Body of pancreas (tissue), 4 donors: ENCODE measurements around the gene ZMYND11. TPM values are rescaled to one million over a fixed set of nuclear protein-coding genes. Genes with fewer than 3 reads are reported as not detected.

Experiments
- ATAC-seq: fragments of 150-250 bp; one replicate; pipeline ENCODE4 v1.9.1; 2016
- DNase-seq, 4 donors: peaks; one replicate each; pipeline ENCODE4 v3.0.0-alpha.2; 2019
- H3K27ac ChIP-seq, 4 donors: fragments of 200-600 bp; sonication (generic); 1 replicate in 3 of 4; 2 replicates in 1 of 4; pipeline versions ENCODE4 v1.5.1 to v1.6.1; 2016 to 2019; ENCODE audit warnings: mild to moderate bottlenecking in 1 of 4, mixed read lengths in 1 of 4, moderate library complexity in 1 of 4
- H3K27me3 ChIP-seq, 2 donors: fragments of 200-600 bp; sonication (generic); one replicate each; pipeline ENCODE4 v1.6.0; 2016; ENCODE audit warnings: mild to moderate bottlenecking in 1 of 2
- H3K36me3 ChIP-seq, 2 donors: fragments of 200-600 bp; sonication (generic); replicated peaks in 1 of 2; 2 replicates each; pipeline ENCODE4 v1.5.1; 2016; ENCODE audit warnings: low read depth in 2 of 2; ENCODE audit not compliant: insufficient read depth in 1 of 2
- H3K4me1 ChIP-seq: fragments of 200-600 bp; sonication (generic); one replicate; pipeline ENCODE4 v1.6.0; 2016
- H3K4me3 ChIP-seq, 2 donors: fragments of 200-600 bp; sonication (generic); 1 replicate in 1 of 2; 2 replicates in 1 of 2; pipeline ENCODE4 v1.5.1; 2016 to 2019
- H3K9me3 ChIP-seq, 3 donors: fragments of 200-600 bp; sonication (generic); 1 replicate in 2 of 3; 2 replicates in 1 of 3; pipeline ENCODE4 v1.5.1; 2016
- POLR2A ChIP-seq, 3 donors: fragments of 450-650 bp; IDR thresholded peaks; one replicate each; pipeline ENCODE4 v1.6.1; 2016; ENCODE audit warnings: antibody characterized with exemption in 3 of 3, mild to moderate bottlenecking in 2 of 3
- WGBS, 2 donors: methylation state at CpG; one replicate each; pipeline ENCODE4 v1.1.5; 2017; 5-methylcytosine and 5-hydroxymethylcytosine counted together
- intact Hi-C: fragments of 100-400 bp; cut with DNase I; formaldehyde crosslinking; loops from one replicate; pipeline ENCODE4 v1.15.1; 2023
- total RNA-seq, 2 donors: library from RNA; depleted of rRNA; stranded (reverse); fragments of >200 nt; gene quantifications; one replicate each; pipeline ENCODE4 v1.1.0, GENCODE V29; 2016
- TF ChIP-seq, protein P1 (sequence below), 7 experiments: fragments of 450-650 bp in 4 of 7; fragments of 200-600 bp in 3 of 7; sonication (generic) in 3 of 7; IDR thresholded peaks; one replicate each; pipeline ENCODE4 v1.5.1; 2016 to 2019; ENCODE audit warnings: antibody characterized with exemption in 7 of 7

Gene ZMYND11
- total RNA-seq, 2 donors from 2014 or later = 37.6 to 43.8 TPM

DNA sequence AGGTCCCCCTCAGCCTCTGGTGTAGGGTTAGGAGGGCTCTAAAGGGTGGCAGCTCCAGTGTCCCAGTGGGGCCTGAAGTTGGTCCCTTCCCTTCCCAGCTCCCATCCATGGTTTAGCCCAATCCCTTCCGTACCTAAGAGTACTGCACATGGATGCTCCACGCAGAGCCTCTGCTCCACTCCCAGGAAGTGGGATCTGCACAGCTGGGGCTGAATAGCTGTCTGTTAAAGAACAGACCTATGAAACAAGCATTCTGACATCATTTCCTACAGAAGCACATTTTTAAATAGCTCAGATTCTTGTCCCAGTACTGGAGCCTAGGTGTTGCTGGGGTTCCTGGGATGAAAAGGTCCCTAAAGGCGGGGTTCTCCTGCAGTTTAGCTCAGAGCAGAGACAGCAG is 135.9 kb downstream of the ZMYND11 start:
- Histone ChIP-seq H3K4me1 (peaks cover 6% of the 10 kb centered on the region), H3K36me3 (no peaks in the 10 kb centered on the region), H3K27me3 (no peaks in the 10 kb centered on the region), H3K27ac (no peak overlapping the region), H3K4me3 (no peak overlapping the region), H3K9me3 (no peaks in the 10 kb centered on the region)
- intact Hi-C loops = no loop called here
- TF ChIP-seq, protein P1, sequence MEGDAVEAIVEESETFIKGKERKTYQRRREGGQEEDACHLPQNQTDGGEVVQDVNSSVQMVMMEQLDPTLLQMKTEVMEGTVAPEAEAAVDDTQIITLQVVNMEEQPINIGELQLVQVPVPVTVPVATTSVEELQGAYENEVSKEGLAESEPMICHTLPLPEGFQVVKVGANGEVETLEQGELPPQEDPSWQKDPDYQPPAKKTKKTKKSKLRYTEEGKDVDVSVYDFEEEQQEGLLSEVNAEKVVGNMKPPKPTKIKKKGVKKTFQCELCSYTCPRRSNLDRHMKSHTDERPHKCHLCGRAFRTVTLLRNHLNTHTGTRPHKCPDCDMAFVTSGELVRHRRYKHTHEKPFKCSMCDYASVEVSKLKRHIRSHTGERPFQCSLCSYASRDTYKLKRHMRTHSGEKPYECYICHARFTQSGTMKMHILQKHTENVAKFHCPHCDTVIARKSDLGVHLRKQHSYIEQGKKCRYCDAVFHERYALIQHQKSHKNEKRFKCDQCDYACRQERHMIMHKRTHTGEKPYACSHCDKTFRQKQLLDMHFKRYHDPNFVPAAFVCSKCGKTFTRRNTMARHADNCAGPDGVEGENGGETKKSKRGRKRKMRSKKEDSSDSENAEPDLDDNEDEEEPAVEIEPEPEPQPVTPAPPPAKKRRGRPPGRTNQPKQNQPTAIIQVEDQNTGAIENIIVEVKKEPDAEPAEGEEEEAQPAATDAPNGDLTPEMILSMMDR (IDR thresholded peaks at IDR 0.05) = no peak
- TF ChIP-seq POLR2A (IDR thresholded peaks at IDR 0.05) = no peak
- ATAC-seq (no peak), DNase-seq (no peak)
- 88 to 96% methylated on average over 3 of the region's 3 CpGs for WGBS, 2 donors

DNA sequence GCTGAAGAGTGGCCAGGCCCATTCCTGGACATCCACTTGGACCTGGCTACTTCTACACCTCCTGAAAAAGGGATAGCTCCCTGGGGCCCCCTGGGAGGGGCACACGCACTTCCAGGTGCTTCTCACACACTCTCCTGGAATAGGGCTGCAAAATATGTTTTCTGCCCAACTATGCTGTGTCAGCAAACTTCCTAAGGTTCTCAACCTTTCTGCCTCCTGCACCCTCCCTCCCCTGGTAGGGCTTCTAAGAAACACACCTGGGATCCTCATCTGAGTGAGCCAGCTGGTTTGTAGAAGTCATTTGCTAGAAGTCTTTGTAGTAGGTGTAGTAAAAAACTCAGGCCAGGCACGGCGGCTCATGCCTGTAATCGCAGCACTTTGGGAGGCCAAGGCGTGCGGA is 136.5 kb downstream of the ZMYND11 start:
- TF ChIP-seq, protein P1 (IDR thresholded peaks at IDR 0.05) = no peak
- TF ChIP-seq POLR2A (IDR thresholded peaks at IDR 0.05) = no peak
- no peak for ATAC-seq
- Histone ChIP-seq H3K36me3 (peaks cover 0 to 1% of the 10 kb centered on the region in 2 donors), H3K27ac (no peak overlapping the region), H3K9me3 (no peaks in the 10 kb centered on the region), H3K4me1 (peaks cover 6% of the 10 kb centered on the region), H3K27me3 (no peaks in the 10 kb centered on the region), H3K4me3 (no peak overlapping the region)
- WGBS, 2 donors = 95 to 100% methylated on average over 6 of the region's 6 CpGs
- intact Hi-C loops = no loop called here
- no peak for DNase-seq

DNA sequence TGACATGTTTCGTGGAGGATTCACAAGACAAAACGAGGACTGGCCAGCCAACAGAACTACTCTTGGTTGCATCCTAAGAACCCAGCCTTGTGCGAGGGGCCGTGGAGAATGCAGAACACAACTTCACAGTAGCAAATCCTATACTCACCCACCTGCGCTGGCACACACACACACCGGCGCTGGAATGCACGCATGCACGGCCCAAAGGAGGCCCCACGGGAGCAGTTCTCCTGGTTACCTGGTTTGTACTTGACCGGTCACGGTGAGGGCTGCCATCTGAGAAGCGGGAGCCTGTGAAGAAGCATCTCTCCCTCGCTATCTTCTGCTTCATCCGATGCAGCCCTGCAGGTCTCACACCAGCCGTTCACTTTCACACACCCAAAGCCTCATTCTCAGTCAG is 137.8 kb downstream of the ZMYND11 start:
- Histone ChIP-seq H3K36me3 (peaks cover 0 to 2% of the 10 kb centered on the region in 2 donors), H3K4me3 (no peak overlapping the region), H3K4me1 (no peaks in the 10 kb centered on the region), H3K27ac (no peak overlapping the region), H3K9me3 (no peaks in the 10 kb centered on the region), H3K27me3 (no peaks in the 10 kb centered on the region)
- ATAC-seq (no peak), DNase-seq (no peak)
- WGBS, 2 donors = 94 to 96% methylated on average over 15 to 16 of the region's 16 CpGs
- intact Hi-C loops = no loop called here
- TF ChIP-seq, protein P1 (IDR thresholded peaks at IDR 0.05) = no peak
- no peak for TF ChIP-seq POLR2A (IDR thresholded peaks at IDR 0.05)

DNA sequence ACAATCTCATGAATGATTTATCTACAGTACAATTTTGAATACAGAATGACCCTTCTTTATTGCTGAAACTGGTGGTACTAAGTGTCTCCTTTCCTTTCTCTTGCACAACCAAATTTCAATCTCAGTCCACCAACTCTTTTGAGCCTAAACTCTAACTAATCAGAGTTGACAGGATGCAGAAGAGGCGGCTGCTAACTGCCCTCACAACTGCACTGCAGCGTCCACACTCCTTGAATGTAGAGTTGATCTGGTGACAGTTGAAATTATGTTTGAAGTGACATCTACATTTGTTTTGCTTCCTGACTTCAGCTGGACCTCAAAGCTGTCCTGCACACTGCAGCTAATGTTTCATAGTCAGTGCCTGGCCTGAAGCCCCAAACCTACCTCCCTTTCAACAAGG is 139.6 kb downstream of the ZMYND11 start:
- no peak for ATAC-seq
- Histone ChIP-seq H3K4me3 (no peak overlapping the region), H3K27me3 (no peaks in the 10 kb centered on the region), H3K27ac (no peak overlapping the region), H3K36me3 (peaks cover 0 to 4% of the 10 kb centered on the region in 2 donors), H3K9me3 (no peaks in the 10 kb centered on the region), H3K4me1 (no peaks in the 10 kb centered on the region)
- TF ChIP-seq, protein P1 (IDR thresholded peaks at IDR 0.05) = no peak
- no peak for TF ChIP-seq POLR2A (IDR thresholded peaks at IDR 0.05)
- intact Hi-C loops = no loop called here
- WGBS, 2 donors = 80 to 85% methylated on average over 2 of the region's 2 CpGs
- no peak for DNase-seq

DNA sequence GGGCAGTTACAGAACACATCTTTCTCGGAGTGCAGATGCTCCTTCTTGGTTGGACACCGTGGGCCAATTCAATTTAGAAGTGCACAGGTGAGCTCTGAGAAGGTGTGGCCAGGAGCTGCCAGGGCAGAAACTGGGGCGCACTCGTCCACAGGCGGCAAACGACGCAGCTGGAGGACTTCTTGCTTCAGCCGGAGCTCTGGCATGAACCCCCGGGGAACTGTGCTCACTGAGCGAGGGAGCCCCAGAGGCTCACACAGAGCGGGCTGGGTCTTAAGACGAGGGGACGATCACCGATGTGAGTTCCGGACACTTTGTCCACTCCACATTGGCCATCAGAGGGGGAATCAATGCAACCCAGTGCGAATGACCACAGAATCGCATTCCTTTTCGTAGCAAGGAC is 140.4 kb downstream of the ZMYND11 start:
- TF ChIP-seq, protein P1 (IDR thresholded peaks at IDR 0.05) = no peak
- no peak for TF ChIP-seq POLR2A (IDR thresholded peaks at IDR 0.05)
- no peak for ATAC-seq
- intact Hi-C loops = no loop called here

More for the DNA sequence above, 140.4 kb downstream of the ZMYND11 start:
- Histone ChIP-seq H3K36me3 (peaks cover 0 to 4% of the 10 kb centered on the region in 2 donors), H3K4me1 (no peaks in the 10 kb centered on the region), H3K9me3 (no peaks in the 10 kb centered on the region), H3K27ac (no peak overlapping the region), H3K4me3 (no peak overlapping the region), H3K27me3 (no peaks in the 10 kb centered on the region)
- DNase-seq = no peak
- 96 to 97% methylated on average over 11 to 18 of the region's 18 CpGs for WGBS, 2 donors
